GM12874 (cell line): ENCODE results near the gene DNAAF3.

Experiments
- CTCF ChIP-seq: IDR thresholded peaks from 2 replicates; pipeline ENCODE4 v1.5.1; 2011; ENCODE audit warnings: low read depth, mild to moderate bottlenecking, control low read depth, low read length, moderate library complexity; ENCODE audit not compliant: insufficient read depth

DNAAF3 gene

DNA sequence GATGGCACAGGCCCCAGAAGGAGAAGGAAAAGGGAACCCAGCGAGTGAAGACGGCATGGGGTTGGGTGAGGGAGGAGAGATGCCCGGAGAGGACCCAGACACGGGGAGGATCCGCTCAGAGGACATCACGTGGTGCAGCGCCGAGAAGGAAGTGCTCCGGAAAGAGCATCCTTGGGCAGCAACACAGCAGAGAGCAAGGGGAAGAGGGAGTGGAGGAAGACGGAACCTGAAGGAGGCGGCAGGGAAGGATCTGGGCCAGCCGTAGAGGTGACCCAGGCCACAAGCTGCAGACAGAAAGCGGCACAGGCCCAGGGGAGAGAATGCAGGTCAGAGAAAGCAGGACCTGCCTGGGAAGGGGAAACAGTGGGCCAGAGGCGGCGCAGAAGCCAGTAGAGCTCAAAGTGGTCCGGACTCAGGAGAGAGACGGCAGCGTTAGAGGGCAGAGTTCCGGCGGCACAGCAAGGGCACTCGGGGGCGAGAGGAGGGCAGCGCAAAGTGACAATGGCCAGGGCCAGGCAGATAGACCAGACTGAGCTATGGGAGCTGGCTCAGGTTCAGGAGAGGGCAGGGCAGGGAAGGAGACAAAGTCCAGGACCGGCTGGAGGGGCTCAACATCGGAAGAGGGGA, 50.1 kb downstream of the DNAAF3 start:
- no peak for TF ChIP-seq CTCF

- no peak for TF ChIP-seq CTCF
Measured at GRCh38 chr19:55115446-55116065, 50.9 kb downstream of the DNAAF3 start.

DNA sequence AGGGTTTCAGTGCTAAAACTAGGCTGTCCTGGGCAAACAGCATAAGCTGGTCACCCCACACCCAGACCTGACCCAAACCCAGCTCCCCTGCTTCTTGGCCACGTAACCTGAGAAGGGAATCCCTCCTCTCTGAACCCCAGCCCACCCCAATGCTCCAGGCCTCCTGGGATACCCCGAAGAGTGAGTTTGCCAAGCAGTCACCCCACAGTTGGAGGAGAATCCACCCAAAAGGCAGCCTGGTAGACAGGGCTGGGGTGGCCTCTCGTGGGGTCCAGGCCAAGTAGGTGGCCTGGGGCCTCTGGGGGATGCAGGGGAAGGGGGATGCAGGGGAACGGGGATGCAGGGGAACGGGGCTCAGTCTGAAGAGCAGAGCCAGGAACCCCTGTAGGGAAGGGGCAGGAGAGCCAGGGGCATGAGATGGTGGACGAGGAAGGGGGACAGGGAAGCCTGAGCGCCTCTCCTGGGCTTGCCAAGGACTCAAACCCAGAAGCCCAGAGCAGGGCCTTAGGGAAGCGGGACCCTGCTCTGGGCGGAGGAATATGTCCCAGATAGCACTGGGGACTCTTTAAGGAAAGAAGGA, 51.8 kb downstream of the DNAAF3 start:
- TF ChIP-seq CTCF, result no peak

- TF ChIP-seq CTCF, result no peak
Measured at GRCh38 chr19:55113570-55114039, 52.8 kb downstream of the DNAAF3 start.

- peak; percentile 43; the same call in 1 of the 2 replicates for TF ChIP-seq CTCF
Measured at GRCh38 chr19:55112777-55113569, 53.4 kb downstream of the DNAAF3 start.

DNA sequence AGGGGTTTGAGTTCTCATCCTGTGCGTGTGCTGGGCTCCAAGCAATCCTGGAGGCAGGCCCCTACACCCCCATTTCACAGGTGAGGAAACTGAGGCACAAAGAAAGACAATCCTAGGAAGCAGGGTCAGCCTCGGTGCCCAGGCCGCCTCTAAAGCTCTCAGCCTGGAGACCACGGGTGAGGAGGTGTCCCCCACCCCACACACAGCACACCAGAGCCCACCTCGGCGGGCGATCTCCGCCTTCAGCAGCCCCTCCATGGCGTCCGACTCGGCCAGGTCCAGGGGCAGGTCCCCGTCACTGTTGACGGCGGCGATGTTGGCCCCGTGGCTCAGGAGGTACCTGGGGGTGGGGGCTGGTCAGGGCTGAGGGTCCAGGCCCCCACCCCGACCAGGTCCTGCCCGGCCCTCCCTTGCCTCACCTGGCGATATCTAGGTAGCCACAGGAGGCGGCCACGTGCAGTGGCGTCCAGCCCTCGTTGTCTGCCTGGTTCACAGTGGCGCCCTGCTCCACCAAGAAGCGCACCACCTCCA, 54.1 kb downstream of the DNAAF3 start:
- TF ChIP-seq CTCF, result no peak
